ENCODE data around the gene C1QL1. TPM values are rescaled to one million over a fixed set of nuclear protein-coding genes. Genes with fewer than 3 reads are reported as not detected.

Gene C1QL1
- total and polyA plus RNA-seq, 2 of the 13 experiments (the other 11 are each of a cell fraction or from before 2014, with no cell fraction given): 0.11 TPM

DNA sequence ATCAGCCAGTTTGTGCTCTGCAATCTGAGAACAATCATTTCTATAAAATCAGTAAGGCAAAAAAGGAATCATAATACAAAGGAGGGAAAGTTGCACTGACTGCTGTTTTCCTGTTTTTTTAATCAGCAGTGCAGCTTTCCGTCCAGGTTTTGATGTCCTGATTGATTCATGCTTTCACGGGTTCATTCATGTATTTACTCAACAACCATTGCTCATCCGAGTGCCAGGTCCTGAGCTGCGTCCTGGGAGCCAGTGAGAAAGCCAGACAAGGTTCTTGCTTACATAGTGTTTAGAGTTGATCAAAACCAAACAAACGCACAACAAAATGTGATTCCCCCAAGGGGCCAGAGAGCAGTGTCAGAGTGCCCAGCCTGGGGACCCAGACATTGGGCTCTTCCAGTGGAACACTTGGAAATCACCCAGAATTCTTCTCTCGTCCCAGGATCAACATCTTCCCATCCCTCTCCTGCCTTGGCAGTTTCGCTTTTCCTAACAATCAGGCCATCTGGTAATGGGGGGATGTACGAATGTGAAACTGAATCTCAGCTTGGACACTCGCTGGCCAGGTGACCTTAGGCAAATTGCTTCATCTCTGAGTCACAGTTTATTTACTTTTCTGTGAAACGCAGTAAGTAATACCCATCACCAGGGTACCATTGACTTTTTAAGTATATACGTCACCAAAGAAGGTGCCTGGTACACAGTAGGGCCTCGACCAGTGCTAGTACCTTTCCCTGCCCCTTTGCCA, 13.3 kb upstream of the C1QL1 start (continued):
- TF ChIP-seq, protein P1, sequence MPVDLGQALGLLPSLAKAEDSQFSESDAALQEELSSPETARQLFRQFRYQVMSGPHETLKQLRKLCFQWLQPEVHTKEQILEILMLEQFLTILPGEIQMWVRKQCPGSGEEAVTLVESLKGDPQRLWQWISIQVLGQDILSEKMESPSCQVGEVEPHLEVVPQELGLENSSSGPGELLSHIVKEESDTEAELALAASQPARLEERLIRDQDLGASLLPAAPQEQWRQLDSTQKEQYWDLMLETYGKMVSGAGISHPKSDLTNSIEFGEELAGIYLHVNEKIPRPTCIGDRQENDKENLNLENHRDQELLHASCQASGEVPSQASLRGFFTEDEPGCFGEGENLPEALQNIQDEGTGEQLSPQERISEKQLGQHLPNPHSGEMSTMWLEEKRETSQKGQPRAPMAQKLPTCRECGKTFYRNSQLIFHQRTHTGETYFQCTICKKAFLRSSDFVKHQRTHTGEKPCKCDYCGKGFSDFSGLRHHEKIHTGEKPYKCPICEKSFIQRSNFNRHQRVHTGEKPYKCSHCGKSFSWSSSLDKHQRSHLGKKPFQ (CRISPR knock-in tag; IDR thresholded peaks at IDR 0.05; ENCODE audit: insufficient replicate concordance): no peak
- TF ChIP-seq, protein P2, sequence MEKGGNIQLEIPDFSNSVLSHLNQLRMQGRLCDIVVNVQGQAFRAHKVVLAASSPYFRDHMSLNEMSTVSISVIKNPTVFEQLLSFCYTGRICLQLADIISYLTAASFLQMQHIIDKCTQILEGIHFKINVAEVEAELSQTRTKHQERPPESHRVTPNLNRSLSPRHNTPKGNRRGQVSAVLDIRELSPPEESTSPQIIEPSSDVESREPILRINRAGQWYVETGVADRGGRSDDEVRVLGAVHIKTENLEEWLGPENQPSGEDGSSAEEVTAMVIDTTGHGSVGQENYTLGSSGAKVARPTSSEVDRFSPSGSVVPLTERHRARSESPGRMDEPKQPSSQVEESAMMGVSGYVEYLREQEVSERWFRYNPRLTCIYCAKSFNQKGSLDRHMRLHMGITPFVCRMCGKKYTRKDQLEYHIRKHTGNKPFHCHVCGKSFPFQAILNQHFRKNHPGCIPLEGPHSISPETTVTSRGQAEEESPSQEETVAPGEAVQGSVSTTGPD (CRISPR knock-in tag; IDR thresholded peaks at IDR 0.05): no peak
- TF ChIP-seq IKZF1 (IDR thresholded peaks at IDR 0.05) (no peak), ZNF549 (CRISPR knock-in tag; IDR thresholded peaks at IDR 0.05) (no peak), ZNF382 (CRISPR knock-in tag; IDR thresholded peaks at IDR 0.05; ENCODE audit: borderline replicate concordance) (no peak), SRY (CRISPR knock-in tag; IDR thresholded peaks at IDR 0.05) (no peak), MAFF (IDR thresholded peaks at IDR 0.05; ENCODE audit: low read depth, low read length) (no peak), MTF1 (CRISPR knock-in tag; IDR thresholded peaks at IDR 0.05) (no peak), ZNF761 (CRISPR knock-in tag; conservative IDR thresholded peaks at IDR 0.05) (no peak), TCF12 (IDR thresholded peaks at IDR 0.05) (no peak), TCF12 (CRISPR knock-in tag; IDR thresholded peaks at IDR 0.05) (no peak), MTA3 (CRISPR knock-in tag; IDR thresholded peaks at IDR 0.05) (no peak), POLR2AphosphoS5 (IDR thresholded peaks at IDR 0.05; ENCODE audit: low read depth, low read length) (no peak), RXRA (CRISPR knock-in tag; IDR thresholded peaks at IDR 0.05) (no peak; the same call in 1 of the 2 replicates)
- TF ChIP-seq, protein P3, sequence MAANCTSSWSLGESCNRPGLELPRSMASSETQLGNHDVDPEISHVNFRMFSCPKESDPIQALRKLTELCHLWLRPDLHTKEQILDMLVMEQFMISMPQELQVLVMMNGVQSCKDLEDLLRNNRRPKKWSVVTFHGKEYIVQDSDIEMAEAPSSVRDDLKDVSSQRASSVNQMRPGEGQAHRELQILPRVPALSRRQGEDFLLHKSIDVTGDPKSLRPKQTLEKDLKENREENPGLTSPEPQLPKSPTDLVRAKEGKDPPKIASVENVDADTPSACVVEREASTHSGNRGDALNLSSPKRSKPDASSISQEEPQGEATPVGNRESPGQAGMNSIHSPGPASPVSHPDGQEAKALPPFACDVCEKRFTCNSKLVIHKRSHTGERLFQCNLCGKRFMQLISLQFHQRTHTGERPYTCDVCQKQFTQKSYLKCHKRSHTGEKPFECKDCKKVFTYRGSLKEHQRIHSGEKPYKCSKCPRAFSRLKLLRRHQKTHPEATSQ (CRISPR knock-in tag; IDR thresholded peaks at IDR 0.05; ENCODE audit: borderline replicate concordance): no peak
- TF ChIP-seq, protein P4, sequence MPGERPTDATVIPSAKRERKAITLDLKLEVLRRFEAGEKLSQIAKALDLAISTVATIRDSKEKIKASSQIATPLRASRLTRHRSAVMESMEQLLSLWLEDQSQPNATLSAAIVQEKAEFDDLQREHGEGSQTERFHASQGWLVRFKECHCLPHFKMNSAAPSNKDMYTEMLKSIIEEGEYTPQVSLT (CRISPR knock-in tag; IDR thresholded peaks at IDR 0.05; ENCODE audit: borderline replicate concordance, low read depth): no peak
- TF ChIP-seq, protein P5, sequence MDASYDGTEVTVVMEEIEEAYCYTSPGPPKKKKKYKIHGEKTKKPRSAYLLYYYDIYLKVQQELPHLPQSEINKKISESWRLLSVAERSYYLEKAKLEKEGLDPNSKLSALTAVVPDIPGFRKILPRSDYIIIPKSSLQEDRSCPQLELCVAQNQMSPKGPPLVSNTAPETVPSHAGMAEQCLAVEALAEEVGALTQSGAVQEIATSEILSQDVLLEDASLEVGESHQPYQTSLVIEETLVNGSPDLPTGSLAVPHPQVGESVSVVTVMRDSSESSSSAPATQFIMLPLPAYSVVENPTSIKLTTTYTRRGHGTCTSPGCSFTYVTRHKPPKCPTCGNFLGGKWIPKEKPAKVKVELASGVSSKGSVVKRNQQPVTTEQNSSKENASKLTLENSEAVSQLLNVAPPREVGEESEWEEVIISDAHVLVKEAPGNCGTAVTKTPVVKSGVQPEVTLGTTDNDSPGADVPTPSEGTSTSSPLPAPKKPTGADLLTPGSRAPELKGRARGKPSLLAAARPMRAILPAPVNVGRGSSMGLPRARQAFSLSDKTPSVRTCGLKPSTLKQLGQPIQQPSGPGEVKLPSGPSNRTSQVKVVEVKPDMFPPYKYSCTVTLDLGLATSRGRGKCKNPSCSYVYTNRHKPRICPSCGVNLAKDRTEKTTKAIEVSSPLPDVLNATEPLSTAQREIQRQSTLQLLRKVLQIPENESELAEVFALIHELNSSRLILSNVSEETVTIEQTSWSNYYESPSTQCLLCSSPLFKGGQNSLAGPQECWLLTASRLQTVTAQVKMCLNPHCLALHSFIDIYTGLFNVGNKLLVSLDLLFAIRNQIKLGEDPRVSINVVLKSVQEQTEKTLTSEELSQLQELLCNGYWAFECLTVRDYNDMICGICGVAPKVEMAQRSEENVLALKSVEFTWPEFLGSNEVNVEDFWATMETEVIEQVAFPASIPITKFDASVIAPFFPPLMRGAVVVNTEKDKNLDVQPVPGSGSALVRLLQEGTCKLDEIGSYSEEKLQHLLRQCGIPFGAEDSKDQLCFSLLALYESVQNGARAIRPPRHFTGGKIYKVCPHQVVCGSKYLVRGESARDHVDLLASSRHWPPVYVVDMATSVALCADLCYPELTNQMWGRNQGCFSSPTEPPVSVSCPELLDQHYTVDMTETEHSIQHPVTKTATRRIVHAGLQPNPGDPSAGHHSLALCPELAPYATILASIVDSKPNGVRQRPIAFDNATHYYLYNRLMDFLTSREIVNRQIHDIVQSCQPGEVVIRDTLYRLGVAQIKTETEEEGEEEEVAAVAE (CRISPR knock-in tag; IDR thresholded peaks at IDR 0.05; ENCODE audit: borderline replicate concordance): no peak

Data from HepG2 (cell line).